GM19455 (cell line): ENCODE results near the gene NAB2.

Experiments
- ATAC-seq: cut with Tn5 transposase; IDR thresholded peaks from one replicate; pipeline ENCODE4 v1.9.1; 2021; ENCODE audit not compliant: unreplicated experiment

Gene NAB2

GRCh38 chr12:57093415-57094207 lies 4.7 kb downstream of the NAB2 start:
- no peak for ATAC-seq

- ATAC-seq = no peak
Observed at GRCh38 chr12:57094208-57095160, 5.6 kb downstream of the NAB2 start.

- no peak for ATAC-seq
Observed at GRCh38 chr12:57095440-57095839, 6.5 kb downstream of the NAB2 start.

GRCh38 chr12:57096099-57096572 lies 7.2 kb downstream of the NAB2 start:
- ATAC-seq = no peak

- ATAC-seq = no peak
Observed at GRCh38 chr12:57096748-57097553, 8.0 kb downstream of the NAB2 start.

GRCh38 chr12:57097554-57097835 lies 8.6 kb downstream of the NAB2 start:
- ATAC-seq = no peak

- ATAC-seq = no peak
Observed at GRCh38 chr12:57098546-57098945, 9.6 kb downstream of the NAB2 start.

GRCh38 chr12:57099047-57099714 lies 10.3 kb downstream of the NAB2 start:
- ATAC-seq = no peak

- no peak for ATAC-seq
Observed at GRCh38 chr12:57099766-57100165, 10.9 kb downstream of the NAB2 start.

- ATAC-seq = no peak
Observed at GRCh38 chr12:57101892-57102695, 13.2 kb downstream of the NAB2 start.

- ATAC-seq = no peak
Observed at GRCh38 chr12:57103856-57104255, 14.9 kb downstream of the NAB2 start.

- no peak for ATAC-seq
Observed at GRCh38 chr12:57104292-57104910, 15.5 kb downstream of the NAB2 start.

- no peak for ATAC-seq
Observed at GRCh38 chr12:57105011-57105753, 16.3 kb downstream of the NAB2 start.

GRCh38 chr12:57106021-57106708 lies 17.3 kb downstream of the NAB2 start:
- no peak for ATAC-seq

GRCh38 chr12:57107456-57108155 lies 18.7 kb downstream of the NAB2 start:
- ATAC-seq = no peak

- no peak for ATAC-seq
Observed at GRCh38 chr12:57109207-57110103, 20.5 kb downstream of the NAB2 start.
